ENCODE data around the gene BAIAP2. TPM values are rescaled to one million over a fixed set of nuclear protein-coding genes. Genes with fewer than 3 reads are reported as not detected.

BAIAP2 gene
- total RNA-seq, 2 donors from 2014 or later, result 18.2 to 30.5 TPM

- intact Hi-C loops (cut with DNase I), result loop anchor here in 1 of 2 donors (10.0 kb wide), 1 partner anchor 51 kb away; no protein-coding TSS in a partner anchor
Measured at GRCh38 chr17:81043725-81044427, 8.9 kb downstream of the BAIAP2 start.

GRCh38 chr17:81044428-81044763 lies 9.4 kb downstream of the BAIAP2 start:
- intact Hi-C loops (cut with DNase I), result loop anchor here in 1 of 2 donors (10.0 kb wide), 1 partner anchor 50 kb away; no protein-coding TSS in a partner anchor
- no peak for DNase-seq (ENCODE audit: low spot score)

More at GRCh38 chr17:81043725-81044427, 8.9 kb downstream of the BAIAP2 start:
- DNase-seq (ENCODE audit: low spot score), result no peak

- intact Hi-C loops (cut with DNase I), result loop anchor here in 1 of 2 donors (10.0 kb wide), 1 partner anchor 50 kb away; no protein-coding TSS in a partner anchor
- peak; percentile 94 for DNase-seq (ENCODE audit: low spot score)
Measured at GRCh38 chr17:81044764-81045589, 10.0 kb downstream of the BAIAP2 start.

GRCh38 chr17:81045590-81046095 lies 10.7 kb downstream of the BAIAP2 start:
- intact Hi-C loops (cut with DNase I), result loop anchor here in 1 of 2 donors (10.0 kb wide), 1 partner anchor 49 kb away; no protein-coding TSS in a partner anchor
- no peak for DNase-seq (ENCODE audit: low spot score)

- intact Hi-C loops (cut with DNase I), result loop anchor here in 1 of 2 donors (10.0 kb wide), 1 partner anchor 49 kb away; no protein-coding TSS in a partner anchor
- no peak for DNase-seq (ENCODE audit: low spot score)
Measured at GRCh38 chr17:81046132-81046769, 11.3 kb downstream of the BAIAP2 start.

- intact Hi-C loops (cut with DNase I), result loop anchor here in 1 of 2 donors (10.0 kb wide), 1 partner anchor 48 kb away; no protein-coding TSS in a partner anchor
- no peak for DNase-seq (ENCODE audit: low spot score)
Measured at GRCh38 chr17:81046770-81047359, 11.9 kb downstream of the BAIAP2 start.

GRCh38 chr17:81048827-81049371 lies 13.9 kb downstream of the BAIAP2 start:
- intact Hi-C loops (cut with DNase I), result loop anchor here in 1 of 2 donors (1.0 to 10.0 kb wide), 2 partner anchors 23 to 46 kb away; no protein-coding TSS in a partner anchor

GRCh38 chr17:81049372-81049911 lies 14.5 kb downstream of the BAIAP2 start:
- DNase-seq (ENCODE audit: low spot score), result no peak
- intact Hi-C loops (cut with DNase I), result loop anchor here in 1 of 2 donors (1.0 to 10.0 kb wide), 2 partner anchors 23 to 45 kb away; no protein-coding TSS in a partner anchor

More at GRCh38 chr17:81048827-81049371, 13.9 kb downstream of the BAIAP2 start:
- DNase-seq (ENCODE audit: low spot score), result no peak

- no peak for DNase-seq (ENCODE audit: low spot score)
- intact Hi-C loops (cut with DNase I), result loop anchor here in 1 of 2 donors (1.0 to 10.0 kb wide), 2 partner anchors 24 to 45 kb away; no protein-coding TSS in a partner anchor
Measured at GRCh38 chr17:81049973-81050551, 15.1 kb downstream of the BAIAP2 start.

- no peak for DNase-seq (ENCODE audit: low spot score)
- intact Hi-C loops (cut with DNase I), result no loop called here
Measured at GRCh38 chr17:81050645-81051625, 16.0 kb downstream of the BAIAP2 start.

- intact Hi-C loops (cut with DNase I), result no loop called here
- DNase-seq (ENCODE audit: low spot score), result no peak
Measured at GRCh38 chr17:81052199-81052997, 17.4 kb downstream of the BAIAP2 start.

- DNase-seq (ENCODE audit: low spot score), result no peak
Measured at GRCh38 chr17:81053041-81053970, 18.4 kb downstream of the BAIAP2 start.

GRCh38 chr17:81054308-81054707 lies 19.4 kb downstream of the BAIAP2 start:
- intact Hi-C loops (cut with DNase I), result no loop called here
- no peak for DNase-seq (ENCODE audit: low spot score)

More at GRCh38 chr17:81053041-81053970, 18.4 kb downstream of the BAIAP2 start:
- intact Hi-C loops (cut with DNase I), result no loop called here

GRCh38 chr17:81054881-81055370 lies 20.0 kb downstream of the BAIAP2 start:
- intact Hi-C loops (cut with DNase I), result no loop called here
- no peak for DNase-seq (ENCODE audit: low spot score)

- intact Hi-C loops (cut with DNase I), result no loop called here
- DNase-seq (ENCODE audit: low spot score), result no peak
Measured at GRCh38 chr17:81056312-81056711, 21.4 kb downstream of the BAIAP2 start.
